ENCODE measurements around the gene ZNF138. TPM values are rescaled to one million over a fixed set of nuclear protein-coding genes. Genes with fewer than 3 reads are reported as not detected.
"Not testable (repeated sequence)": the region's sequence is repeated elsewhere in the genome, so short reads cannot be mapped to it uniquely, and the experiment has no call there.

The ZNF138 gene
- total RNA-seq, result 1.7 TPM

- ATAC-seq (peak; percentile 100), DNase-seq (ENCODE audit: low spot score) (peak; percentile 94)
Observed at GRCh38 chr7:64794171-64794844, at the start of gene ZNF138. Gene ZNF138 (plus strand): TSS chr7:64794428. CDS start chr7:64794569, 141 bp downstream.

- DNase-seq (ENCODE audit: low spot score), result no peak
Observed at GRCh38 chr7:64744680-64745079, 49.5 kb upstream of the ZNF138 start.

DNA sequence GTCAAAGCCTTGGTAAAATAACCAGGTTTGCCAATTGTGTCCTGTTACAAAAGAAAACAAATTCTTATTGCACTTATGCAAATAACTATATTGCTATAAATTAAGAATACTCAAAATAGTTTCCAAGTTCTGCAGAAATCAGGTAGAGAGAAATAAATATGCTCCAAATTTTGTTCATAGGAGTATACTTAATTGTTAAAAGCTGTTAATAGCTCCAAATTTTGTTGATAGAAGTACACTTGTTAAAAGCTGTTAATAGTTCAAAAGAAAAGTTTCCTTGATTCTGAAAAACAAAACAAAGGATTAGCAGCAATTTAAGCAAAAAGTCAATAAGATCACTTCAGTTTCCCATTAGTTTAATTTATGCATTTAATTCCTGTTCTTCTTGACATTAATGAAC, 46.4 kb upstream of the ZNF138 start:
- ATAC-seq (no peak), DNase-seq (ENCODE audit: low spot score) (no peak)

More at GRCh38 chr7:64744680-64745079, 49.5 kb upstream of the ZNF138 start:
- ATAC-seq, result no peak

DNA sequence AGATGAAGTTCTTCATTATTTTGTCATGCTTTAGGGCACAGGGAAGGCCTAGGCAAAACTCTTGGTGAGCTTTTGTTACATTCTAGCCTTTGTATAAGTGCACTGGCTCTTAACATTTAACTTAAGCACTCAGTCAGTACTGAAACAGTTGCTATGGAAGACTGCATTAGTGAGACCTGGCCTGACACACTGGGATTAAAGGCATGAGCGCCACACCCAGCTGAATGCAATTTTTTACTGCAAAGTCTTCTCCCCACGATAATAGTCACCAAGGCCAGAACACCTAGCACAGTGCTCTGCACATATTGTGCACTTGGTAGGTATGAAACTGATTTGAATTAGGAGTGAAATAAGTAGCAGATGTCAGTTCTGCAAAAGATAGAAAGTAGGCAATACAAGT, 41.2 kb upstream of the ZNF138 start:
- no peak for ATAC-seq
- no peak for DNase-seq (ENCODE audit: low spot score)

GRCh38 chr7:64755865-64756264, 38.4 kb upstream of the ZNF138 start:
- ATAC-seq (no peak), DNase-seq (ENCODE audit: low spot score) (no peak)

DNA sequence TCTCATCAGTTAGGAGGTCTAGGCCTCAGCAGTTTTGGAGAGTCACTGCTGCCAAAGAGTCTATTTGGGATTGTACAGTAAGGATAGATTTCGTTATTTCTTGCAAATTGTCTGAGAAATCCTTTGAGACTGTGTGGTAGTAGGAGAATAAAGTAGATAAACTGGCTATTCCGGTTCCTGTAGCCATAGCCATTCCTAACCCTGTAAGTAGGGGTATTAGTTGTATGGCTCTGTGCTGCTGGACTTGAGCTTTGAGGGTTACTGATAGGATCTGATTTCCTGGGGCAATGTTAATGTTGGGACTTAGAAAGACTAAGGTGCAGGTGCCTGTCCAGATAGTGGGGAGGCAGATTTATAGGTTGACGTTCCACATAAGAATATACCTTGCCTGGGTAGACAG, 36.1 kb upstream of the ZNF138 start:
- DNase-seq (ENCODE audit: low spot score), result no peak
- ATAC-seq, result no peak

DNA sequence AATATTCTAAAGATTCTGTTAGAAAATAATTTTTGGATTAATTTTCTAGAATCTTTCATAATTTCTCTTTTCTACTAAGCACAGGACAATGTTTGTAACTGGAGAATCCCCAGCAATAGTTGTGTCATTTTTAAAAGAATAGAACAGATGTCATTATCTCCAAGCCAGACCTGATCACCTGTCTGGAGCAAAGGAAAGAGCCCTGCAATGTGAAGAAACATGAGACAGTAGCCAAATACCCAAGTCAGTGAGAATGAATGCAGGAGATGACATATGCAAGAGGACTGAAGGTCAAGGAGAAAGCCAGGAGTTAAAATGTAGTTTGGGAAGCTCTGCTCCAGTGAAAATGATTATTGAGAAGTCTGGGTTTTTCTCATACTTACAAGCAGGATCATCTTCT, 25.4 kb upstream of the ZNF138 start:
- DNase-seq (ENCODE audit: low spot score) (no peak), ATAC-seq (no peak)

- ATAC-seq (no peak), DNase-seq (ENCODE audit: low spot score) (no peak)
Observed at GRCh38 chr7:64774204-64774842, 19.9 kb upstream of the ZNF138 start.

DNA sequence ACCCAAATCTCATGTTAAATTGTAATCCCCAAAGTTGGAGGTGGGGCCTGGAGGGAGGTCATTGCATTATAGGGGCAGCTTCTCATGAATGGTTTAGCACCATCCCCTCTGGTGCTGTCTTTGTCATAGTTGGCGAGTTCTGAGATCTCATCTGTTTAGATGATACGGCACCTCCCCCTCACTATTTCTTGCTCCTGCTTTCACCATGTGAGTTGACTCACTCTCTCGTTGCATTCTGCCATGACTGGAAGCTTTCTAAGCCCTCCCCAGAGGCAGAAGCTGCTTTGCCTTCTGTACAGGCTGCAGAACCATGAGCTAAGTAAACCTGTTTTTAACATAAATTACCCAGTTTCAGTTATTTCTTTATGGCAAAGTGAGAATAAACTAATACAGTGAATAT, 18.9 kb upstream of the ZNF138 start:
- DNase-seq (ENCODE audit: low spot score), result no peak
- no peak for ATAC-seq

DNA sequence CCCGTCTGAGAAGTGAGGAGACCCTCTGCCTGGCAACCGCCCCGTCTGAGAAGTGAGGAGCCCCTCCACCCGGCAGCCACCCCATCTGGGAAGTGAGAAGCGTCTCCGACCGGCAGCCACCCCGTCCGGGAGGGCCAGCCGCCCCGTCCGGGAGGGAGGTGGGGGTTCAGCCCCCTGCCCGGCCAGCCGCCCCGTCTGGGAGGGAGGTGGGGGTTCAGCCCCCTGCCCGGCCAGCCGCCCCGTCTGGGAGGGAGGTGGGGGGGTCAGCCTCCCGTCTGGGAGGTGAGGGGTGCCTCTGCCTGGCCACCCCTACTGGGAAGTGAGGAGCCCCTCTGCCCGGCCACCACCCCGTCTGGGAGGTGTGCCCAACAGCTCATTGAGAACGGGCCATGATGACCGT, 9.4 kb upstream of the ZNF138 start:
- not testable (repeated sequence) for ATAC-seq; DNase-seq (ENCODE audit: low spot score)

DNA sequence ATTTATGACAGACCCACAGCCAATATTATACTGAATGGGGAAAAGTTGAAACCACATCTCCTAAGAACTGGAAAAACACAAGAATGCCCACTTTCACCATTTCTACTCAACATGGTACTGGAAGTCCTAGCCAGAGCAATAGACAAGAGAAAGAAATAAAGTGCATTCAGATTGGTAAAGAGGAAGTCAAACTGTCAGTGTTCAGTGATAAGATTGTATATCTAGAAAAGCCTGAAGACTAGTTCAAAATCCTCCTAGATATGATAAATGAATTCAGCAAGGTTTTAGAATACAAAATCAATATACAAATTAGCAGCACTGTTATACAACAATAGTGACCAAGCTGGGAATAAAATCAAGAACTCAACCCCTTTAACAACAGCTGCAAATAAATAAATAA, 6.9 kb upstream of the ZNF138 start:
- ATAC-seq, result no peak
- no peak for DNase-seq (ENCODE audit: low spot score)

DNA sequence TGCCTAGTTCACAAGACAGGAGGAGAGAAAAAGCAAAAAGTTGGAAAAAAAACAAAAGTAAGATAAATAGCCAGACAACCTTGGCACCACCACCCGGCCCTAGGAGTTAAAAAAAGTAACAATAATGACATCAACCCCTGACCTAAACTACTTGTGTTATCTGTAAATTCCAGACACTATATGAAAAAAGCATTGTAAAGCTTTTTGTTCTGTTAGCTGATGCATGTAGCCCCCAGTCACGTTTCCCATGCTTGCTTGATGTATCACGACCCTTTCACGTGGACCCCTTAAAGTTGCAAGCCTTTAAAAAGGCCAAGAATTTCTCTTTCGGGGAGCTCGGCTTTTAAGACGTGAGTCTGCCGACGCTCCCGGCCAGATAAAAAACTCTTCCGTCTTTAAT, 5.0 kb upstream of the ZNF138 start:
- not testable (repeated sequence) for DNase-seq (ENCODE audit: low spot score); ATAC-seq

- no peak for DNase-seq (ENCODE audit: low spot score)
- no peak for ATAC-seq
Observed at GRCh38 chr7:64793106-64793755, 997 bp upstream of the ZNF138 start.

GRCh38 chr7:64795176-64795575, 948 bp downstream of the ZNF138 start:
- DNase-seq (ENCODE audit: low spot score), result no peak
- ATAC-seq, result no peak

DNA sequence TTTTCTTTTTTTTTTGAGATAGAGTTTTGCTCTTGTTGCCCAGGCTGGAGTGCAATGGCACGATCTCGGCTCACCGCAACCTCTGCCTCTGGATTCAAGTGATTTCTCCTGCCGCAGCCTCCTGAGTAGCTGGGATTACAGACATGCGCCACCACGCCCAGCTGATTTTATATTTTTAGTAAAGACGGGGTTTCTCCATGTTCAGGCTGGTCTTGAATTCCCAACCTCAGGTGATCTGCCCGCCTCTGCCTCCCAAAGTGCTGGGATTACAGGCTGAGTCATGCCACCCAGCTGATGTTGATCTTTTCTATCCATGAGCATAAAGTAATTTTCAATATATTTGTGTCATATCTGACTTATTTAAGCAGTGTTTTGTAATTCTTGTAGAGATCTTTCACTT, 4.9 kb downstream of the ZNF138 start:
- not testable (repeated sequence) for ATAC-seq; DNase-seq (ENCODE audit: low spot score)

DNA sequence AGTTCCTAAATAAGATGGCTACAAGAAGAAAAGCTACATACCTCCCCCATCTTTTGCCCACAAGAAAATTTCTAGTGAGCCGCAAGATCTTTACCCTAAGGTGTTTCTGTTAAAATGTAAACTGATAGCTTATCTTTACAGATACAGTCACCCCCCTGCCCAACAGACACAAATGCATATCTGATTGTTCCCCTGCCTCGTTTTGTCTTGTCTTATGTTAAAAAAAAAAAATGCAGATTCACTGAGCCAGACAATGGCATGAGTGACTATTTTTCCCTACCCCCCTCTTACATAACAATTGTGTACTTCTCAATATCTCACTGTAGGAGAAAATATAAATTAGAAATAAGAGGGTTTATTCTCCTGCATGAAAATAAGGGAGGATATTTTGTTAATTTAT, 8.5 kb downstream of the ZNF138 start:
- no peak for DNase-seq (ENCODE audit: low spot score)
- ATAC-seq, result no peak

DNA sequence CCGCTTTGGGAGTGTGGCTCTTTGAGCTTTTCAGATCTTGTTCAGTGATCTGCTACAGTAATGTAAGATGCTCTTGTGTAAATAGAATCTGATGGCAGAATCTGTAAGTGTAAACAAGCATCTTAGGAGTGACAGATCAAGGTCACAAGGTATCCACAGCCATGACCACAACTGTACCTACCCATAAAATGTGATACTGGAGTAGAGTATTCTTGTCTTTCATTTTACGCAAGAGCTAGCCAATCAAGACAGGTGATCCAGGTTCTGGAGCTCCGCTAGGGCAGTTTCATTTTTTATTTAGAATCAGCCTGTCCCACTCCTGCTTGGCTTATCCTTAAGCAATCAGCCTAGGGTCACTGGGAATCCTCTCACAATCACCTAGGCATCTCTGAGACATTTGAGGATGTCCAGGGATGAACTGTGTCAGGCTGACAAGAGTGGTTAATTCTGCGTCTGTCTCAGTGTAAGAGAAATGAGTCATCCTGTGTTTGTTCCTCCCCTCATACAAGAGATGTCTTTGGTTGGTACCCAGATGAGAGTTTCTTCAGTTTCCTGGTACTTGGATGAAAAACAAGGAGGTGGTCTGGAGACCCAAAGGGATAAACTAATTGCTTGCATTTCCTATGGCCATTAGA, 13.6 kb downstream of the ZNF138 start:
- no peak for DNase-seq (ENCODE audit: low spot score)
- no peak for ATAC-seq

- no peak for ATAC-seq
- DNase-seq (ENCODE audit: low spot score), result no peak
Observed at GRCh38 chr7:64811767-64812166, 17.5 kb downstream of the ZNF138 start.

DNA sequence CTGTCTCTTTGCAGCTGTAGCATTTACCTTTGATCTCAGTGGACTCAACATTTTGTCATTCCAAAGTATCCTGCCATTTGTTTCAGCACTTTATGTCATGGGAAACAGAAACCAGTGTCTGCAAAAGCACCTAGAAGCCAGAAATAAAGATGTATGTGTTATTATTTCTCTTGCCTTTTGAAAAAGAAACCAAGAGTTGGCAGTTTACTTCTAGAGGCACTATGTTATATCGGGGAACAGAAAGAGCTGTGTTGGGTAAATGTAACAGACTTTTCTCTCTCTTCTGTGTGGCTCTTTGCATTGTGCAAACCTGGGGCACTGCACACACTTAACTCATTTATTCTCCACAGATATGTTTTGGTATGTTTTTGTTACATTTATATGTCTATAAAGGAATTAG, 36.7 kb downstream of the ZNF138 start:
- DNase-seq (ENCODE audit: low spot score), result no peak
- ATAC-seq, result no peak

DNA sequence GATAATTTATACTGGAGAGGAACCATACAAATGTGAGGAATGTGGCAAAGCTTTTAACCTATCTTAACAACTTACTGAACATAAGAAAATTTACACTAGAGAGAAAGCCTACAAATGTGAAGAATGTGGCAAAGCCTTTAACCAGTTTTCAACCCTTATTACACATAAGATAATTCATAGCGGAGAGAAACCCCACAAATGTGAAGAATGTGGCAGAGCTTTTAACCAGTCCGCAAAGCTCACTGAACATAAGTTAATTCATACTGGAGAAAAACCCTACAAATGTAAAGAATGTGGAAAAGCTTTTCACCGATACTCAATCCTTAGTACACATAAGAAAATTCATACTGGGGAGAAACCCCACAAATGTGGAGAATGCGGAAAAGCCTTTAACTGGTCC, 37.9 kb downstream of the ZNF138 start:
- DNase-seq (ENCODE audit: low spot score) (no peak), ATAC-seq (no peak)

DNA sequence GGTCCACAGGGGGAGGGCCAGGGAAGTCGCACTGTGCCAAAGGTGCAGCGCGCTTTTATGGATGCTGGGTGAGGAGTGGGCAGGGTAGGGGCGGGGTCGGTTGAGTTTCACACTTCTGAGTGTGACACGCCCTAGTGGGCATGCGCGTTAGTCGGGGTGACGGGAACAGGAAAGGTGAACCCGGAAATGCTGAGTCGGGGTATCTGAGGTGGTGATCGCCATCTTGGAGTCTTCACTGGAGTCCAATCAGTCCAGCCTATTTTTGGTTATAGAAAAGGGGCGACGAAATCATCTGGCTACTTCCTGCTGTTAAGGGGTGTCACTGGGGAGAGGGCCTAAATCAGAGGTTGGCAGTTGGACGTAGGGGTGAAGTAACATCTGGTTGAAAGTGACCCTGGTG, 40.8 kb downstream of the ZNF138 start:
- ATAC-seq, result no peak
- DNase-seq (ENCODE audit: low spot score), result no peak

GRCh38 chr7:64835856-64836255, 41.6 kb downstream of the ZNF138 start:
- not testable (repeated sequence) for ATAC-seq; DNase-seq (ENCODE audit: low spot score)
